HG03196 (cell line): ENCODE data around the gene CNTN4.
"Not testable (repeated sequence)": the region's sequence is repeated elsewhere in the genome, so short reads cannot be mapped to it uniquely, and the experiment has no call there.

Experiments used
- ATAC-seq: cut with Tn5 transposase; IDR thresholded peaks from one replicate; pipeline ENCODE4 v1.9.1; 2021; ENCODE audit not compliant: unreplicated experiment

Gene CNTN4

DNA sequence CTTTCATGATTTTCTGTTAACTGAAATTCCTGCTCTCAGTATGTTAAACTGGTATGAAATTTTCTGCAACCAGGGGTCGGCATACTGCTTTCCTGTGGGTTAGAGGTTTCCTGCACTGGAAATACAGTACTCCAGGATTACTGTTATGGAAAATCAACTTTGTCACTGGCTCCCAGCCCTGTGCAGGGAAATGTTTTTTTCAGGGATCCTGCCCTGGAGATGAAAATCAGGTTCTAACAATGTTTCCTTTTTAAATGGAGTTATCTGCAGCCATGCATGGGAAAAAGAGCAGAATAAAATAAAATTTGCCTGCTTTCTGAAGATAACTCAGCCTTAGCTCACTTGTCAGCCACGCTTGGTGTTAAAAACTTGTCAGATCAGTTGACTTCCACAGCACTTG is 791.1 kb downstream of the CNTN4 start:
- no peak for ATAC-seq

GRCh38 chr3:2896308-2896939 is 797.8 kb downstream of the CNTN4 start:
- ATAC-seq = no peak

DNA sequence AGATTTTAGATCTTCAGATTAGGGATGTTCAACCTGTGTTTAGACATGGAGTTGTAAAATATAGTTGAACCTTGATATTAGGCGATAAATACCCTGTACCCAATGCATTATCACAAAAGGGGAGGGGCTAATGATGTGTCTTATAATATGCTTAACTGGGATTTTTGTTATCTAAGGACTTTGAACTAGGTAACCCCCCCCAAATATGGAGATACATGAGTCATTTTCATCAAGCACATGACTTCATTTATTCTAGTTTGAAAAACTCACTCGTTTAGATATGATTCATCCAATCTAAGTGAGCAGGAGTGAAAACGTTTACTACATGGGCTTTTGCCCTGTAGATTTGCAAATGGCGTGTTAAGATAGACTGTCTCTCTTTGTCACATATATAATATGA is 799.2 kb downstream of the CNTN4 start:
- ATAC-seq = no peak

DNA sequence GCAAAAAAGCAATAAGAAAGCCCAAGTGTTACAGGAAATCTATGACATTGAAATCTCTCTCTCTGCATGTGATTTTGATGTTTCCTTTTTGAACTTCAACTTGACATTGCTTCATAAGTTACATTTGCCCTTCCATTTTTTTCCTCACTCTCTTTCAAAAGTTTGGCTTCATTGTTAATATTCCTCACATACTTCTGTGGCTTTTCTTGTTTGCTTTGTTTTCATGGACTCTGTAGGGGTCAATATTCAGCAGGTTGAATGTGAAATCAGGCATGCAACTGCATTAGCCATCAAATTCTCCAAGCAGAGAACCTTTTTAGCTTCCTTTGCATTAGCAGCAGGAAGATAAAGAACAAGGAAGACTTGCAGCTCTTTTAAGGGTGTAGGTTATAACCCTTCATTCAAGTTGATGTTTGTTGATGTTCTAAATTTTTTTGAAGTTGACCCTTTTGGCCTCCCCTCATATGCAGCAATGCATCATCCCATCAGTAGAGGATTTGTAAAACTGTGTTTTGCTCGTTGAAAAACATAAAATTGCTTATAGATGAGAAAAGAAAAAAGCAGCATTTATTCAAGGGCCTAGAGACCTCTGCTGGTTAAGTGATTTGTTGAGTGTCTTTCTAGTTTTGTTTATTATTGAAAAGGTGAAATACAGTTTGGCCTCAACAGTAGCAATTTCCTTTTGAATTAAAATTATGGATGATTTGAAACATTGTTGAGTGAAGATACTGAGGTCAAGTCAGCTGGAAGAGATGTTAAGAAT is 800.1 kb downstream of the CNTN4 start:
- ATAC-seq = no peak

GRCh38 chr3:2904054-2904453 is 805.4 kb downstream of the CNTN4 start:
- ATAC-seq = no peak

GRCh38 chr3:2908693-2909351 is 810.2 kb downstream of the CNTN4 start:
- no peak for ATAC-seq

GRCh38 chr3:2910997-2911396 is 812.3 kb downstream of the CNTN4 start:
- no peak for ATAC-seq

GRCh38 chr3:2915826-2916225 is 817.2 kb downstream of the CNTN4 start:
- ATAC-seq = no peak

DNA sequence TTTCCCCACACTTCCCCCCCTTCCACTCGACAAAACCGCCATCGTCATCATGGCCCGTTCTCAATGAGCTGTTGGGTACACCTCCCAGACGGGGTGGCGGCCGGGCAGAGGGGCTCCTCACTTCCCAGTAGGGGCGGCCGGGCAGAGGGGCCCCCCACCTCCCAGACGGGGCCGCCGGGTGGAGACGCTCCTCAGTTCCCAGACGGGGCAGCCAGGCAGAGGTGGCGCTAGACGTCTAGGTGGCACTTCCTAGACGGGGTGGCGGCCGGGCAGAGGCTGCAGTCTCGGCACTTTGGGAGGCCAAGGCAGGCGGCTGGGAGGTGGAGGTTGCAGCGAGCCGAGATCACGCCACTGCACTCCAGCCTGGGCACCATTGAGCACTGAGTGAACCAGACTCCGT is 818.0 kb downstream of the CNTN4 start:
- ATAC-seq = not testable (repeated sequence)

DNA sequence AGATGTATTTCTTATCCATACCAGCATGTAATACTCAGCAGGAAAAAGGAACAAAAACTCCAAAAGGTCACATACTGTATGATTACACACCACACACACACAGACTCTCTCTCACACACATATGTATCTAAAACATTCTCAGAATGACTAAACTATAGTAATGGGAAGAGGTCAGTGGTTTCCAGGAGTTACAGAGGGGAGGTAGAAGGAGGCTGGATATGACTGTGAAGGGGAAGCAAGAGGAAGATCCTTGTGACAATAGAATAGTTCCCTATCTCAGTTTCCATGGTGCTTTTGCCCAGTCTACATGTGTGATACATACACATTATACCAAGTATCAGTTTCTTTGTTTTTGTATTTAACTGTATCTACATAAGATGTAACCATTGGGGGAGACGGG is 821.4 kb downstream of the CNTN4 start:
- ATAC-seq = no peak

DNA sequence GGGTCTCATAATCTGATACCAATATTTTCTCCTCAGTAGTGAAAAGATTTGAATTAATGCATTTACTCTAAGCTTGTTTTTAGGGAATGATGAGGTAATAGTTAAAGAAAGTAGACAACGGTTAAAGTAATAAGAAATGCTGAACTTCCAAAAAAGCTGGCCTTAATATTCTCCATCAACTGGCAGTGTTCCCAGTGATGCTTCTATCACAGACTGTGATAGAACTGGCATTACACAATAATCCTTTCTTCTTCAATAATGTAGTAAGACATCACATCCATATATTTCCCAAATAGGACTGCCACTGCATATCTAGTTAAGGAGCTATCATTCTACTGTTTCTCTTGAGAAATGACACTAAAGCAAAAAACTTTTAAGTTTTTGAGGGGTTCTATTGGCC is 822.8 kb downstream of the CNTN4 start:
- no peak for ATAC-seq

DNA sequence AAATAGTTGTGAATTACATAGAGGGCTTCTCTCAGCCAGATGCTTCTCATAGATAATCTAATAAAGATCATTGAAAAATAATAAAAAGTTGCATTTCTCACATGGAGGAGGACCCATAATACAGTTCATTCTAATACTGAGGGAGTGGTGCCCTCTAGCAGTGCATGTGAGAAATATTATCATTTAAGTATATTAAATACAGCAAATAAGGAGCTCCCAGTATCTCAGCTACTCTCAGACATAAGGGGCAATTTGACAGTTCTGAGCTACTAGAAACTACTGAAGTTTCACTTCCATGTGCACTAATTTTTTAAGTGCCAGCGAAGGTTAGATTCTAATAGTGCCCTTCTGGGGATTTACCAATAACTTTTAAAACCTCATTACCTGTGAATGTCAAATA is 823.2 kb downstream of the CNTN4 start:
- peak; percentile 82 for ATAC-seq

GRCh38 chr3:2923390-2923789 is 824.7 kb downstream of the CNTN4 start:
- no peak for ATAC-seq

DNA sequence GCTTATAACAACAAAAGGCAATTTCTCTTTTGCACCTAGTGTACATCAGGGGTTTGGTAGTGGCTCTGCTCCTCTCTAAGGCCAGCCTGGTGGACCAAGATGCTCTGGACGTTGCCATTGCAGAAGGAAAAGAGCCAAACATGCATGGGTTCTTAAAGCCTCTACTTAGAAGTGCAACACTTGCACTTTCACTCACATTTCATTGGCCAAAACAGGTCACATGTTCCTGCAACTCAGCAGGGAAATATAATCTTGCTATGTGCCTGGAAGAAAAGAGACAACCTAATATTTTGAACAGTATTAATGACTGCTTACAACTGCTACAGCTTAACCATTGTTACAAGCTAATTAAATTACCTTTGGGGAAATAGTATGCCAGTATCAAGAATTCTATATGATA is 828.6 kb downstream of the CNTN4 start:
- no peak for ATAC-seq

GRCh38 chr3:2929574-2929973 is 830.9 kb downstream of the CNTN4 start:
- no peak for ATAC-seq

GRCh38 chr3:2931265-2931664 is 832.6 kb downstream of the CNTN4 start:
- ATAC-seq = no peak

- ATAC-seq = no peak
Measured at GRCh38 chr3:2934541-2934940, 835.9 kb downstream of the CNTN4 start.

DNA sequence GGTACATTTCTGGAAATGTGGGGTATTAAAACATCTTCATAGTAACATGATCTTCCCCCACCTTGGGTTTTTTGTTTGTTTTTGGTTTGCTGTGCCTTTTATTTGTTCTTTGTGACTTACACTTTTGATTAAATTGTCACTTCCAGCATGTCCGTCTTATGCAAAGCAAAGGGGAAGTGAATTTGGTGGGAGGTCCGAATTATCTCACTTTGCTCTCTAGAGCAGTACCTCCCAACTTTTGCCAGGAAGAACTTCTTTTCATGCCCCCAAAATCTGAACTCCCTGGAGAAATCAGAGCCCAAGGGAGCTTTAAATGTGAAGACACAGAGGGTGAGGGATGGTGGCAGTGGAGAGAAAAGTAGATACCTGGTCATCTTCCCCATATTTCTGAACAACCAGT is 838.4 kb downstream of the CNTN4 start:
- ATAC-seq = no peak

GRCh38 chr3:2937592-2937991 is 838.9 kb downstream of the CNTN4 start:
- ATAC-seq = no peak

DNA sequence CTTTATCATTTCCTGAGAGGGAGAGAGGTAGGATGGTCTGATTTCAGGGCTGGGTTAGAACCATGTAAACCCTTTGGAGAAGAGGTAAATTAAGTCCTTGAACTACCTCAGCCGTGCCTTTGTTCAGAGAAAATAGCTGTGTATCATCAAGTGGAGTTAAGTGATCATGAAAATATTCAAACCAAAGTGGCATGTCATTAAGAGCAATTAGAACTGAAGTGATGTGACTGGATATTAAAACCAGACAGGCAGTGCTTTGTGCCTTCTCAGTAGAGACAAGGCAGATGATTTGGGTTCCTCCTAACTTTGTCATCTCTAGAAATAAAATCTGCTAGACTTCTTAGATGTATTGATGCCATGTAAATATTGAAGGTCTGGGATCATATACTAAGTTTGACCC is 840.0 kb downstream of the CNTN4 start:
- no peak for ATAC-seq

GRCh38 chr3:2940062-2940461 is 841.4 kb downstream of the CNTN4 start:
- no peak for ATAC-seq

- peak; percentile 80 for ATAC-seq
Measured at GRCh38 chr3:2944628-2945027, 846.0 kb downstream of the CNTN4 start.
